ENCODE data around the gene NUDT5.

GRCh38 chr10:12225444-12225843, 29.8 kb upstream of the NUDT5 start:
- TF ChIP-seq CTCF (IDR thresholded peaks at IDR 0.05) (no peak), EZH2 (IDR thresholded peaks at IDR 0.05; ENCODE audit: borderline replicate concordance, insufficient read depth, low read depth, low read length, poor library complexity, severe bottlenecking) (no peak)
